ENCODE data around the gene CA11. TPM values are rescaled to one million over a fixed set of nuclear protein-coding genes. Genes with fewer than 3 reads are reported as not detected.

The CA11 gene
- total and polyA plus RNA-seq, 2 experiments from 2014 or later: 15.6 to 26.3 TPM

- H3K9me3 ChIP-seq (ENCODE audit: low read depth): no peaks in the 10 kb centered on the region
- no peaks in the 10 kb centered on the region for H3K27me3 ChIP-seq
- no peak for TF ChIP-seq CTCF (IDR thresholded peaks at IDR 0.05; ENCODE audit: low read depth, low read length)
- no peaks in the 10 kb centered on the region for H3K4me1 ChIP-seq (ENCODE audit: low read depth)
- H3K4me3 ChIP-seq: no peak overlapping the region
- H3K36me3 ChIP-seq: no peaks in the 10 kb centered on the region
- no peak overlapping the region for H3K27ac ChIP-seq
- no peak for DNase-seq (ENCODE audit: low read depth in 1 of 2, low spot score in 1 of 2)
Measured at GRCh38 chr19:48603449-48603848, 42.5 kb downstream of the CA11 start.

DNA sequence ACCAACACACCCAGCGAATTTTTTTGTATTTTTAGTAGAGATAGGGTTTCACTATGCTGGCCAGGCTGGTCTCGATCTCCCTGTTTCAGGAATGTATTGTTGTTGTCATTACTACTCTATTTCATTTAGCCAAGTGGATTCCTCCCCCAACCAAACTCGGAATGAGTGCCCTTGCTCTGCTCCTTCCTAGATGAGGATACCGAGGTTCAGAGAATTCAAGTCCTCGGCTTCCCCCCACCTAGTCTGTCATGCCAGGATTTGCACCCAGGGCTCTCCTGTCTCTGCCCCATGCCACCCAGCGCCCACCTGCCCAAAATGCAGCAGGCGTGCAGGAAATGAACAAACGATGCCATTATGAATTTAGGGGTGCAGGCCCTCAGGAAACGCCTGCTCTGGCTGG lies 43.0 kb downstream of the CA11 start:
- H3K27ac ChIP-seq: no peak overlapping the region
- H3K36me3 ChIP-seq: no peaks in the 10 kb centered on the region
- no peaks in the 10 kb centered on the region for H3K27me3 ChIP-seq
- H3K4me3 ChIP-seq: no peak overlapping the region
- H3K4me1 ChIP-seq (ENCODE audit: low read depth): no peaks in the 10 kb centered on the region
- no peak for TF ChIP-seq CTCF (IDR thresholded peaks at IDR 0.05; ENCODE audit: low read depth, low read length)
- no peaks in the 10 kb centered on the region for H3K9me3 ChIP-seq (ENCODE audit: low read depth)
- DNase-seq (ENCODE audit: low read depth in 1 of 2, low spot score in 1 of 2): no peak

GRCh38 chr19:48600679-48601417 lies 45.1 kb downstream of the CA11 start:
- Histone ChIP-seq H3K27me3 (no peaks in the 10 kb centered on the region), H3K4me3 (no peak overlapping the region), H3K9me3 (ENCODE audit: low read depth) (no peaks in the 10 kb centered on the region), H3K27ac (no peak overlapping the region), H3K36me3 (no peaks in the 10 kb centered on the region), H3K4me1 (ENCODE audit: low read depth) (no peaks in the 10 kb centered on the region)
- DNase-seq (ENCODE audit: low read depth in 1 of 2, low spot score in 1 of 2): no peak
- TF ChIP-seq CTCF (IDR thresholded peaks at IDR 0.05; ENCODE audit: low read depth, low read length): no peak

DNA sequence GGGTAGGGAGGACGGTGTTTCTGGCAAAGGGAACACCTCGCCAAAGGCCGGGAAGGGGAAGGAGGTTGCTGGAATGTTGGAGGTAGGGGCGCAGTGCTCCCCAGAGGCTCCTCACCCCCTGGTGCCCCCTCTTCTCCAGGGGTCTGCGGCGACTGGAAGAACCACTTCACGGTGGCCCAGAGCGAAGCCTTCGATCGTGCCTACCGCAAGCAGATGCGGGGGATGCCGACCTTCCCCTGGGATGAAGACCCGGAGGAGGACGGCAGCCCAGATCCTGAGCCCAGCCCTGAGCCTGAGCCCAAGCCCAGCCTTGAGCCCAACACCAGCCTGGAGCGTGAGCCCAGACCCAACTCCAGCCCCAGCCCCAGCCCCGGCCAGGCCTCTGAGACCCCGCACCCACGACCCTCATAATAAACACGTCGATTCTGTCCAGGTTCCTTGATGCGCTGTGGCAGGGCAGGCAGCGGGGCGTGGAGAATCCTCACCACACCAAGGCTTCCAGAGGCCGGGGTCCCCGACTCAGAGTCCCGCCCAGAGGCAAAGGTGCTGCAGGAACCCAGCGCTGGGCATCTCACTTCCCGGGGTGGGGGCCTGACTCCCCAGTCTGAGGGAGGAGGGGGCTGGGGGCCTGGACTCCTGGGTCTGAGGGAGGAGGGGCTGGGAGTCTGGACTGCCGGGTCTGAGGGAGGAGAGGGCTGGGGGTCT lies 46.8 kb downstream of the CA11 start:
- TF ChIP-seq CTCF (IDR thresholded peaks at IDR 0.05; ENCODE audit: low read depth, low read length): no peak
- no peaks in the 10 kb centered on the region for H3K36me3 ChIP-seq
- no peak overlapping the region for H3K4me3 ChIP-seq

DNA sequence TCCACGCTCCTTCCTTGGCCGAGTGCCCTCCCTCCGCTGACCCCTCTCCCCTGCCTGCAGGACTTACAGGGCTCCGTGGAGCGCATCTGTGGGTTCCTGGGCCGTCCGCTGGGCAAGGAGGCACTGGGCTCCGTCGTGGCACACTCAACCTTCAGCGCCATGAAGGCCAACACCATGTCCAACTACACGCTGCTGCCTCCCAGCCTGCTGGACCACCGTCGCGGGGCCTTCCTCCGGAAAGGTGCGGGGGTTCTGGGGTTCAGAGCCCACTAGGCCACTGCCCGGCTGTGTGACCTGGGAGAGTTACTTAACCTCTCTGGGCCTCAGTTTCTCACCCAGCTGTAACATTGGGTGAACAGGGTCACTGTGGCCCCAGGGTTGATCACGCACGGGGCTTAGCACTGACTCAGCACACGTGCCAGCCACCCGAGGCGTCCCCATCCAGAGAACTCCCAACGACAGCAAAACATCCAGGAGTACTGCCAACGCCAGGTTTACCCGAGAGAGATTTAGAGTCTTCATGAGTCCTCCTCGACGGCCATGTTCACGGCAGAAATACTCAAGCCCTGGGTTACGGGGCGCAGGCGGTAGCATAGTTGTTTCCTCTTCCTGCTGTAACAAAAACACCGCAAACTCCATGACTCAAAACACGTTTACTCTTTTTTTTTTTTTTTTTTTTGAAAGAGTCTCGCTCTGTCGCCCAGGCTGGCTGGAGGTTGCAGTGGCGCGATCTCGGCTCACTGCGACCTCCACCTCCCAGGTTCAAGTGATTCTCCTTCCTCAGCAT lies 49.1 kb downstream of the CA11 start:
- no peaks in the 10 kb centered on the region for H3K9me3 ChIP-seq (ENCODE audit: low read depth)
- H3K27me3 ChIP-seq: no peaks in the 10 kb centered on the region
- H3K36me3 ChIP-seq: no peaks in the 10 kb centered on the region
- no peaks in the 10 kb centered on the region for H3K4me1 ChIP-seq (ENCODE audit: low read depth)
- no peak for DNase-seq (ENCODE audit: low read depth in 1 of 2, low spot score in 1 of 2)
- no peak overlapping the region for H3K27ac ChIP-seq
- TF ChIP-seq CTCF (IDR thresholded peaks at IDR 0.05; ENCODE audit: low read depth, low read length): no peak
- H3K4me3 ChIP-seq: no peak overlapping the region

More for the DNA sequence above, 46.8 kb downstream of the CA11 start:
- Histone ChIP-seq H3K4me1 (ENCODE audit: low read depth) (no peaks in the 10 kb centered on the region), H3K27me3 (no peaks in the 10 kb centered on the region), H3K9me3 (ENCODE audit: low read depth) (no peaks in the 10 kb centered on the region), H3K27ac (no peak overlapping the region)
- DNase-seq (ENCODE audit: low read depth in 1 of 2, low spot score in 1 of 2): no peak
